GM18519 (cell line): Measurements from ENCODE around the gene CASP9.
"Not testable (repeated sequence)": the region's sequence is repeated elsewhere in the genome, so short reads cannot be mapped to it uniquely, and the experiment has no call there.

ENCODE experiments used
- ATAC-seq: cut with Tn5 transposase; IDR thresholded peaks from one replicate; pipeline ENCODE4 v1.9.1; 2021; ENCODE audit warnings: mild to moderate bottlenecking, moderate library complexity; ENCODE audit not compliant: unreplicated experiment, low FRiP score

CASP9 gene

DNA sequence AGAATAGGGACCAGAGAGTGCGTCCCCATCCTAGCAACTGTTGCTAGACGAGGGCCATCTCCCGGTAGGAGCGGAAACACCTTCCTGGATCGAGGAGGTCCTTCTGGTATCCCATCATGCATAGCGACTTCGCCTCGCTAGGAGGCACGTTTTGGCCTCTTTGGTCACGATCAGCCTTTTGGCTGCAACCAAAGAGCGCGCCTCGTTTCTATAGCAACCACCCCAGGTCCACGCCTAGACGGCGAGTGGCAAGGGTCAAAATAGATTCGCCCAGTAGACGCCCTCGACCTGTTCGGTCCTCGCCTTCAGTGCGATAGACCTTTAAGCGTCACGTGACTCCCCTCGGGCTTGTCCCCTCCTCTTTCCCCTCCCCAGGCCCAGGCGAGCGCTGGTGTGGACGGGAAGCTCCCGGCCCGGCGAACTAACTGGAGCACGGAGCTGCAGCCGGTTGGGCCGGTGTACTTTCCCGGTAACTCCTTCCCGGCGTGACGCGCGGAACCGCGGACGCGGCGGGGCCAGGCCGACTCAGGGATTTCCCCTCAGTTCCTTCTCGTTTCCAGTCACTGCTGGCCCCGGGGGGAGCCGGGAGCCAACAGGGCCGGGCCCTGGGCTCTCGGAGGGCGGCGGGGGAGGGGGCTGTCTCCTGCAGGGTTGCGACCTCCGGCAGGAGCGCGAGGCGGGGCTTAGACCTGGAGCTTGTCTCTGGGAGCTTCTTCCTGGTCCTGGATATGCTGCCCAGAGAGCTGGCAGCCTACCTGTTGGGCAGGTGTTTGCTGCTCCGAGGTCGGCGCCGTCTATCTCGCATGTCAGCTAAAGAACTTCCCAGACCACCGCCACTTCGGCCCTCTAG is 2.7 kb upstream of the CASP9 start, which contains the start of gene DNAJC16:
Gene DNAJC16 (plus strand): TSS at position 359 of the 850 bp plus-strand sequence. CDS start 2,258 bp downstream, outside the sequence.
- ATAC-seq, result peak; percentile 43

DNA sequence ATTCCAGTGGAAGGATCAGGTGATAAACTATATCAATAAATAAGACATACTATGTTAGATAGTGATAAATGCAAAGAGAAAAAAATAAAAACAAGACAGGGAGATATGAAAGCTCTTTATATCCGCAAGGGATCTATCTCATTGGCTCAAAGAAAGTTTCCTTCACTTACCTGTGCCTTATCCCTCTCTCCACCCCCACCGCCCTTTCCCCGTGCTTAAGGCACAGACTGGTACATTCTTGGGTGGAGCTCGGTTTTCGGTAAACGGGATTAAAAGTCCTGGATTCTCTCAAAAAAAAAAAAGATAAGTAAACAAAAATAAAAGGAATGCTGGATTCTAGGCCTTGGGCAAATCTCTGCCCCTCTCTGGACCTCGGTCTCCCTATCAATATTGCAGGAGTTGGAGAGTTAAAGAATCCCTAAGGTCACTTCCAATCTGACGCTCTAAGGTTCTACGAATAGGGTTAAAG is 2.0 kb upstream of the CASP9 start:
- no peak for ATAC-seq

DNA sequence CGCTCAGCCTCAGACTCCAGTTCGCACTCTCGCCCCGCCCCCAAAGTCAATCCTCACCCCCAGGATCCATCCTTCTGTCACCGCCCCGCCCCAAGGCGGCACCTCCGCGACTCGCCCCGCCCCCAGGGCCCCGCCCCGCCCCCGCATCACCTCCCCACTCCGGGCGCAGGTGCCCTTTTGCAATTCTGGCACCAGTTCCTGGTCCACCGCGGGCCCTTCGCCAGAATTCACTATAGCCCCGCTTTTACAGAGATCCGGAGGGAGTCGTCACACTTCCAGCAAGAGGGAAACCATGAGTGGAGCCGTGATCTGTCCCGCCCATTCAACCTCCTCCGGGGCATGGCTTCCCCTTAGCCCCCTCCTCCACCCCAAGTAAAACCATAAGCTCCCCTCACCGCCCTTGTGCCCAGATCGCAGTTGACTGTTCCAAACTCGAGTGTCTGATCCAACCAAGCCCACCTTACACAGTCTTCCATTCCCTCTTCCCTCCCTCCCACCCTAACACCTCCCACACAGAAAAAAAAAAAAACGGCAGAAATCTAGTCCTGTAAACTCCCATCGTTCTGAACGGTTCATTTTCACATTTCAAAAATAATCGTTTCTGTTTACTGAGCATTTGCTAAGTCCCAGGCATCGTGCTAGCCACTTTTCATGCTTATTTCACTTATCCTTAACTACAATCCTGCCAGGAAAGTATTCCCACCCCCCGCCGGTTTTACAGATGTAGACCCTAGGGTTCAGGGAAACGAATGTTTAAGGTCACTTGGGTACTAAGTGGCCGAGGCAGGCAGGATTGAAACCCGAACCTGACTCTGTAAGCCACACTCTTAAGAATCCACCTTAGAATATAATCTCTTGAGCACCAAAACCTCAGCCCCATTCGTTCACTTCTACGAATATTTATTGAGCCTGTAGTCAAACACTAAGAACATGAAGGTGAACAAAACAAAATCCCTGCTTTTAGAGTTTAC is 1.3 kb upstream of the CASP9 start:
- peak; percentile 30 for ATAC-seq

DNA sequence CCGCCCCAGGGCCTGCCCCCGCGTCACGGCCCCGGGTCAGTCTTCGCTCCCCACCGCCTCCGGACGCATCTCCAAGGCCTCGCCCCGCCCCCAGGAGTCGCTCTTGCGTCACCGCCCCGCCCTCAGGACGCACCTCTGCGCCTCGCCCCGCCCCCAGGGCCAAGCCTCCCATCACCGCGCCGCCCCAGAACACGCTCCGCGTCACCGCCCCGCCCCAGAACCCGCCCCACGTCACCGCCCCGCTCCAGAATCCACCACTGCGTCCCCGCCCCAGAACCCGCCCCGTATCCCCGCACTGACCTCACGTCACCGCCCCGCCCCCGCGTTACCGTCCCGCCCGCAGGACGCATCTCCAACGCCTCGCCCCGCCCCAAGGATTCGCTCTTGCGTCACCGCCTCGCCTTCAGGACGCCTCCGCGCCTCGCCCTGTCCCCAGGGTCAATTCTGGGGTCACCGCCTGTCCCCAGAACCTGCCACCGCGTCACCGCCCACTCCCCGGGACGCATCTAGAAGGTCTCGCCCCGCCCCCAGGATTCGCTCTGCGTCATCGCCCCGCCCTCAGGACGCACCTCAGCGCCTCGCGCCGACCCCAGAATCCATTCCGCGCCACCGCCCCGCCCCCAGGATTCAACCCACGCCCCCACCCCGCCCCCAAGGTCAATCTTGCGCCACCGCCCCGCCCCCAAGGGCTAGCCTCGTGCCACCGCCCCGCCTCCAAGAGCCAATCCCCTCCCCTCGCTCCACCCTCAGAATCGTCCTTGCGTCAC is 451 bp upstream of the CASP9 start:
- ATAC-seq, result peak; percentile 27

DNA sequence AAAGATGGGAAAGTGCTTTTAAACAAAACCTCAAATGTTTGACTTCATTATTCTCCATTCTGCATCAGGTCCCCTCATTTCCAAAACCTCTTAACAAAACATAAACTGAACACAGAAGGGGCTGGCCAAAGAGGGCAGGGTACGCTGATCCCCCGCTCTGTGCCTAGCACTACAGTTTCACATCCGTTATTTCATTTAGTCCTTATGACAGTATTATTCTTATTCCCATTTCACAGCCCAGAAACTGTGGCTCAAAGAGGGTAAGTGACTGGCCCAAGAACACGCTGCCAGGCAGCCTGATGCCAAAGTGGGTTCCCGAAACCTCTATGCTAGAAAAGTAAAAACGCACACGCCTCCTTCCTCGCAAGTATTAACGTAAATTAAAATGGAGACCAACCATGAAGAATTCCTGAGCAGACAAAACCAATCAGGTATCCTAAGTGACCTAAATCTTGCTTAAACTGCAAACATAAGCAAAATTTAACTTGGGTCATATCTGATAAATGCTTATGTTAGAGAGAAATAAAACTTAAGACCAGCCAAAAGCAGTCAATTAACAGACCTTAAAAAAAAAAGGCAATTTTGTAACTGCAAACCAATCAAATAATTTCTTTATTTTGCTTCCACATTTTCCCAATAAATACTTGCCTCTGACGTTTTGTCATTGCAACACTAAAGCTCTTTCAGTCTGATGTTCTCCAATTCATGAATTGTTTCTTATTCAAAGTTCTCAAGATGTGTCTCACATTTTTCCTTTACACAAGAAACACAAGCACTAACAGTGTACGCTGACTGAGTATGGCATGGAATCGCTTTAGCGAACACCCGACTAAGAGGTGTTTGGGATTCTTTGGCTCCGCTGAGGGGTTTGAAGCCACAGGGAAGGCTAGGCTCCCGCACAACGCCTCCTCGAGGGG is 653 bp downstream of the CASP9 start:
- no peak for ATAC-seq

DNA sequence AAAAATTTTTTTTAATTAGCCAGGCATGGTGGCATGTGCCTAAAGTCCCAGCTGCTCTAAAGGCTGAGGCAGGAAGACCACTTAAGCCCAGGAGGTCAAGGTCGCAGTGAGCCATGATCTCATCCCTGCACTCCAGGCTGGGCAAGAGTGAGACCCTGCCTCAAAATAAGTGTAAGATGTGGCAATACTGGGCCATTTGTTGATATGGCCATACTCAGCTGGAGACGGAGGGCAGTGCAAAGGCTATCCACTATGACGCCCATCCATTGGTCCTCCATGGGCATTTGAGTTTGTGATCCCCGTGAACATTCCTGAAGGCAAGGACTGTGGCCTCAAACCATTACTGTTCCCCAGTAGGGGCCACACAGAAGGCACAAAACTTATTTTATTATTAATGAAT is 1.5 kb downstream of the CASP9 start:
- no peak for ATAC-seq

DNA sequence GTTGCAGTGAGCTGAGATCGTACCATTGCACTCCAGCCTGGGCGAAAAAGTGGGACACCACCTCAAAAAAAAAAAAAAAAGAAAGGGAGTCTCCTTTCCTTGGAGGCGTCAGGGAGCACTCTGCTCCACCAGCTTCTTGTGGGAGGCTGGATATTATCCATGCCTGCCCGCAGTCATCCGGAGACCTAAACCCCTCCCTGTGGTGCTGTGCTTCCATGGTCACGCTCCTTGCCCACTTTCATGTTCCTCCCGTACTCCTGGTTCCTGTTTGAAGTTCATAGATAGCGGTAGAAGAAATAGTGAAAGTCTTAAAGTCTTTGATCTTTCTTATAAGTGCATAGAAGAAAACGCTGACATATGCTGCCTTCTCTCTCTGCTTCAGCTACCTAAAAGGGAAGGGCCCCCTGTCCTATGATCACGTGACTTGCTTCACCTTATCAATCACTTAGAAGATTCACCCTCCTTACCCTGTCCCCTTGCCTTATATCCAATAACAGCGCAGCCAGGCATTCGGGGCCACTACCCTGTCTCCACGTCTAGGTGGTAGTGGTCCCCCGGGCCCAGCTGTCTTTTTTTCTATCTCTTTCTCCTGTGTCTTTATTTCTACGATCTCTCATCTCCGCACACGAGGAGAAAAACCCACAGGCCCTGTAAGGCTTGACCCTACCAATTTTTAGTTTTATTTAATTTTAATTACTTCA is 2.7 kb downstream of the CASP9 start:
- ATAC-seq, result not testable (repeated sequence)

DNA sequence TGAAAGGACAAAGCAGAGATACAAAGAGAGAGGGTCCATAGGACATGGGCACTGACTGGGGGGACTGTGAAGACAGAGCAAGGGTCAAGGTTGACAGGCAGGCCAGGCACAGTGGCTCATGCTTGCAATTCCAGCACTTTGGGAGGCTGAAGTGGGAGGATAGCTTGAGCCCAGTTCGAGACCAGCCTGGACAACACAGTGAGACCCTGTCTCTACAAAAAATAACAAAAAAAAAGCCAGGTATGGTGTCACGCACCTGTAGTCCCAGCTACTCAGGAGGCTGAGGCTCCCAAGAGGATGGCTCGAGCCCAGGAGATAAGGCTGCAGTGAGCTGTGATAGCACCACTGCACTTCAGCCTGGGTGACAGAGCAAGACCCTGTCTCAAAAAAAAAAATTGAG is 4.4 kb downstream of the CASP9 start:
- no peak for ATAC-seq

DNA sequence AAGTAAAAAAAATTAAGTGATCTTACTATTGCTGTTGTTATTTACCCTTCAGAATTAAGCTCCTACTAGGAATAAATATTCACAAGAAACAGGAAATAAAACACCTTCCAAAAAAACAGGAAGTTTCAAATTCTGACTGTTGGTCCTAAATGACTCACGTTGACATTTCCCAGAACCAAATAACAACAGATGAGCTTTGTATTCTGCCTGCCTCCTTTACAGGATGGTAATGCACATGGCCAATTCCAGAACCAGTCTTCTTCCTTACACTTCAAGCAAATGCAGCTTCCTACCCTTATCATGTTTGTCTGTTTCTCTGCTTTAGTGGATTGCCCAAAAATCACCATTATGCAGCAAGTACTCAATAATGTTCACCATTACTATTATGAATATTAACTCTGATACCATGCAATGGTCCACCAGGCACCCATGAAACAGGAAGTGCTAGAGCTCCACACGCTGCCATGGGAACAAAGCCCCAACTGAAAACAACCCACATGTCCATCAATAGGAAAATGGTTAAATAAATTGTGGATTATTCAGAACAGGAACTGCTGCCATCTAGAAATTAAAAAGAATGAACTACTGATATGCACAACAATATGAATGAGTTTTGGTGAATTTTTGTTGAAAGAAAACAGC is 8.9 kb downstream of the CASP9 start:
- ATAC-seq, result no peak

DNA sequence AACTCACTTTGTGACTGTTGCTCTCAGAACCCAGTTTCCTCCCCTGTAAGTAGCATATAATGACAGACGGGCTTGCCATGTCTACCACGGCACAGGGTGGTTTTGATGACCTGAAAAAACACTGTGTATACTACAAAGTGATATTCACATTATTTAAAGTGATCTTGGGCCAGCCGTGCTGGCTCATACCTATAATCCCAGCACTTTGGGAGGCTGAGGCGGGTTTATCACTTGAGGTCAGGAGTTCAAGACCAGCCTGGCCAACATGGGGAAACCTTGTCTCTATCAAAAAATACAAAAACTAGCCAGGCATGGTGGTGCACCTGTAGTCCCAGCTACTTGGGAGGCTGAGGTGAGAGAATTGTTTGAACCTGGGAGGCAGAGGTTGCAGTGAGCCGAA is 9.5 kb downstream of the CASP9 start:
- ATAC-seq, result not testable (repeated sequence)

DNA sequence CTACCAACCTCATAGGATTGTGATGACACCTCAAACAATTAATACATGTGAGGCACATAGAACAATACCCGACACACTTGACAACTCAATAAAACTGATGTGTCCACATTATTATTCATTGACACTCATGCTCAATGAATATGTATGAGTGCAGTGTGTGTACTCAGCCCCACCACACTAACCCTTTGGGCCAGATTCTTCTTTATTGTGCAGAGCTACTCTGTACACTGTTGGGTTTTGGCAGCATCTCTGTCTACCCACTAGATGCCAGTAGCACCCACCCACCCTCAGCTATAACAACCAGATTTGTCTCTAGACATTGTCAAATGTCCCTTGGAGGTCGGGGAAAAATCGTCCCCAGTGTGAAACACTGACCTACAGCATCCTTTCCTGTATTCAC is 10.1 kb downstream of the CASP9 start:
- no peak for ATAC-seq

DNA sequence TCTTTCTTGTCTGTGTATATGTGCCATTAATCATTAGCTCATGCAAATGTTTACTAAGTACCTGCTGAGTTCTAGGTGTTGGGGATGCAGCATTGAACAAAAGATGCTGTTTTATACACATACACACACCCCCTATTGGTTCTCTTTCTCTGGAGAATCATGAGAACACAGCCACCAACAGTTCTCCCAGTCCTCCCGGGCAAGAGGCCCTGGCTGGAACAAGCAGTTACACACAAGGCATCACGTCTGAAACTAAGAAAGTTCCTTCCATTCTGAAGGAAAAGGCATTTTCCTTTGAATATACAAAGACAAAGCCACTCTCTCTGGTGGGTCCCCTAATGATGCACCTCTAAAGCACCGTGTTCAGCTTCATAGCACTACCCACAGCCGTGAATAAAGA is 10.8 kb downstream of the CASP9 start:
- no peak for ATAC-seq

DNA sequence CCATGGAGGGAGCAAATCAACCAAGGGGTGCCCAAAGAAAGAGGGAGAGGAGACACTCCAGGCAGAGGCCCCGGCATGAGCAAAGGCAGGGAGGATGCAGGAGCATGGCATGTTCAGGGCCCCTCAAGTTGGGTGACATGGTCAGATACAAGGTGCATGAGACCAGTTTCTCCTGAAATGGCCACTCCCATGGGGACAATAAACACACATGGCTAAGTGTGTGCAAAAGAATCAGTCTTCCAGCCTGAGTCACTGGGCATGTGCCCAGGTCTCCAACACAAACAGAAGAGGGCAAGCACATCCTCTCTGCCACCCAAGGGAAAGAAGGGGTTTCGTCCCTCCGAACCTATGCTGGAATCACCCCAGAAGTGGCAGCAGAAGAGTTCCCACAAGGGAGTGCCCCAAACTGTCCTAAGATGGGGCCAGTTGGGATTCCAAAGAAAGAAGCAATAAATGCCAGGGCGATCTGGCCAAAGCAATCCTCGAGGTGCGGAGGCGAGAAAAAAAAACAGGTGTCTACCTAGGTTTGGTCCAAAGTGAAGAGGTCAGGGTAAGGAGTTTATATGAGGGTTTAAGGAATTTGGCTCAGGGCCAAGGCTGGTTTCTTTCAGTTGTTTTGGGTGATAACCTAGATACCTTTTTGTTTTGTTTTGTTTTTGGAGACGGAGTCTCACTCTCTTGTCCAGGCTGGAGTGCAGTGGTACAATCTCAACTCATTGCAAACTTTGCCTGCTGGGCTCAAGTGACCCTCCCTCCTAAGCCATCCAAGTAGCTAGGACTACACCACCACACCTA is 13.2 kb downstream of the CASP9 start:
- no peak for ATAC-seq

DNA sequence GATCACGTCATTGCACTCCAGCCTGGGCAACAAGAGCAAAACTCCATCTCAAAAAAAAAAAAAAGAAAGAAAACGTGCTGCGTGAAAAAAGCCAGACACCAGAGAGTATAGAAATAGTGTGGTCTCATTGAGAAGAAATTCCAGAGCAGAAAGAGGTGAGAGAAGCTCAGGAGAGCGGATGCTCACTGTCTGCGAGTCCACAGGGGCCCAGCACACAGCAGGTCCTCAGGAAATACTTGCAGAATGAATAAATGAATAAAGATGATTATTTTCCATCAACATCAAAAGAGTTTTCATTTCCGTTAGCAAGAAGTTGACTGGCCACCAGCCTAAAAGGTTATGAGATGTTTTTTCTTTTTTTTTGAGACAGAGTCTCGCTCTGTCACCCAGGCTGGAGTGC is 14.4 kb downstream of the CASP9 start:
- no peak for ATAC-seq

DNA sequence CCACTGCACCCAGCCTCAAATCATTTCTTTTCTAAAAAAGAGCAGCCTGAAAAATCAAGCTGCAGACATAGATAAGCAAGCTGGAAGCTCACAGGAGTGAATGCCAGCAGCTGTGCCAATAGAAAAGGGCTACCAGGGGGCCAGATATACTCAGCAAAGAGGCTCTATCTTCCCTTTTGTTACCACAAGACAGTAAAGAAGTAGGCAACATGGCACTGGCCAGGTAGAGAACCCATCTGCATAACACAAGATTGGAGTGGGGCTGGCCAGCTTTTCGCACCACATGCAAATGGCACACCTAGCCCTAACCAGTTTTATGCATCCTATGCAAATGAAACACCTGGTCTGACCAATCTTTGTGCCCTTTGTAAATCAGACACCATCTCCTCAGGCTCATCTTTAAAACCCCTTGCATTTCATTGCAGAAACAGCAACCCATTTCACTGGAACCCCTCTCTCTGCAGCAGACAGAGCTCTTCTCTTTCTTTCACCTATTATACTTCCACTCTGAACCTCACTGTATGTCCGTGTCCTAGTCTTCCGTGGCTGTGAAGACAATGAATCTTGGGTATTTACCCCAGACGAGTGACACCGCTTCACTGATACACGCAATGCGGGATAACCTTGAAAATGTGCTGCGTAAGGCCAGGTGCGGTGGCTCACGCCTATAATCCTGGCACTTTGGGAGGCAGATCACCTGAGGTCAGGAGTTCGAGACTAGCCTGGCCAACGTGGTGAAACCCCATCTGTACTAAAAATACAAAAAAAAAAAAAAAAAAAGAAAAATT is 15.1 kb downstream of the CASP9 start:
- no peak for ATAC-seq

DNA sequence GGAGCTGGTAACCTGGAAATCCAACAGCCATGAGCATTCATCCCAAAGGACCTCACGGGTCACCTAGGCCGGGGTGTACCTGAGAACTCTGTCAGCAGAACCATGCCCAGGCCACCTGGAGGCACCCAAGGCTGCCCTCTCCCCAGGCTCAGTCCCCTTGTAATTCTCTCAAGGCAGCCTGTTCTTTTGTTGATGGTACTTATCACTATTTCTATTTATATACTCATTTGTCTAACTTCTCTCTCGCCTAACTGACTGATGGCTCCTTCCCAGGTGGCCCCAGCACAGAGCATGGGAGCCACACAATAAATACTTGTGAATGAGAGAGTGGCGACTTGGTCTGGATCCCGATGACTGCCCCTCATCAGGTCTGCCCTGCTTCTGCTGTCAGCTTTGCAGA is 16.7 kb downstream of the CASP9 start:
- no peak for ATAC-seq

DNA sequence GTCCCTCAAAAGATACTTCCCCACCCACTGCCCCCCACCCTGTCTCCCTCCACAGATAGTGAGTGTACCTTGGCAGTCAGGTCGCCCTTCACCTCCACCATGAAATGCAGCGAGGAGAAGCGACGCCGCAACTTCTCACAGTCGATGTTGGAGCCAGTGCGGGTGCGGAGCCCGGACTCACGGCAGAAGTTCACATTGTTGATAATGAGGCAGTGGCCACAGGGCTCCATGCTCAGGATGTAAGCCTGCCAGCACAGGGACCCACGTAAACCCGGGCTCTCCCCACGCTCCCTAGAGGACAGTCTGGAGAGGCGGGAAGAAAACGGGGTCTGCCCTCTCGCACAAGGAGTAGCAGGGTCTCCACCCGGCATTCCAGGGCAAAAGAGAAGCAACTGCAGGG is 17.2 kb downstream of the CASP9 start:
- no peak for ATAC-seq
